ENCODE measurements around the gene NLRP9. TPM values are rescaled to one million over a fixed set of nuclear protein-coding genes. Genes with fewer than 3 reads are reported as not detected.

NLRP9 gene
- total and polyA plus RNA-seq, 8 donors = not detected

DNA sequence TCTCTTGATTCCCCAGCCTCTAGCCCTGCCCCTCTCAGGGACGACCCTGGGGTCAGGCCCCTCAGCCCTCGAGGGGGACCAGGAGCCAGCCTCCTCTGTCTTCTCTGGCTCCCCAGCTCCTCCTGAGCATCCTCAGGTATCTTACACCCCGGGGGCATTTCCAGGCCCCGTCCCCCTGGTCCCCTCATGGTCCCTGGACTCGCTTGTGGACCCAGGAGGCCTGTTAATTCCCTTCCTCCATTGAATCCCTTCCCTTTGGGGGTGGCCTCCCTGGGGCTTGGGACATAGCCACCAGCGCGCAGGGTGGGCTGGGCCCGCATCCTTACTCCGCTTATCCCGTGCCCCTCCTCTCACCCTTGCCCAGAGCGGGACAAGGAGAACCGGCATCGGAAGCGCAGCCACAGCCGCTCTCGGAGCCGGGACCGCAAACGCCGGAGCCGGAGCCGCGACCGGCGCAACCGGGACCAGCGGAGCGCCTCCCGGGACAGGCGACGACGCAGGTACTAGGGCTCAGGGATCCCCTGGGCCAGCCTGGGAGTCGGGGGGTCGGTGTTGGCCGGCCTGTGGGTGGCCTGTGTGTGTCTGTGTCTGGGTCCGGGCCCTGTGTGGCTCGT, 79.2 kb downstream of the NLRP9 start:
- intact Hi-C loops (cut with DNase I; ENCODE audit: low total_unique reads) = no loop called here
- WGBS, 5 donors = 86 to 91% (median 88%) methylated on average over 33 to 37 of the region's 37 CpGs
- Histone ChIP-seq H3K9me3 (no peaks in the 10 kb centered on the region), H3K4me1 (peaks cover 43 to 57% (median 52%) of the 10 kb centered on the region in 4 donors), H3K36me3 (peaks cover 46 to 57% (median 56%) of the 10 kb centered on the region in 4 donors), H3K27me3 (no peaks in the 10 kb centered on the region), H3K4me3 (peak overlapping the region in 2 of 4 donors; percentile 1 to 88), H3K27ac (no peak overlapping the region)
- DNase-seq = no peak
- TF ChIP-seq, protein P1, sequence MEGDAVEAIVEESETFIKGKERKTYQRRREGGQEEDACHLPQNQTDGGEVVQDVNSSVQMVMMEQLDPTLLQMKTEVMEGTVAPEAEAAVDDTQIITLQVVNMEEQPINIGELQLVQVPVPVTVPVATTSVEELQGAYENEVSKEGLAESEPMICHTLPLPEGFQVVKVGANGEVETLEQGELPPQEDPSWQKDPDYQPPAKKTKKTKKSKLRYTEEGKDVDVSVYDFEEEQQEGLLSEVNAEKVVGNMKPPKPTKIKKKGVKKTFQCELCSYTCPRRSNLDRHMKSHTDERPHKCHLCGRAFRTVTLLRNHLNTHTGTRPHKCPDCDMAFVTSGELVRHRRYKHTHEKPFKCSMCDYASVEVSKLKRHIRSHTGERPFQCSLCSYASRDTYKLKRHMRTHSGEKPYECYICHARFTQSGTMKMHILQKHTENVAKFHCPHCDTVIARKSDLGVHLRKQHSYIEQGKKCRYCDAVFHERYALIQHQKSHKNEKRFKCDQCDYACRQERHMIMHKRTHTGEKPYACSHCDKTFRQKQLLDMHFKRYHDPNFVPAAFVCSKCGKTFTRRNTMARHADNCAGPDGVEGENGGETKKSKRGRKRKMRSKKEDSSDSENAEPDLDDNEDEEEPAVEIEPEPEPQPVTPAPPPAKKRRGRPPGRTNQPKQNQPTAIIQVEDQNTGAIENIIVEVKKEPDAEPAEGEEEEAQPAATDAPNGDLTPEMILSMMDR (IDR thresholded peaks at IDR 0.05) = no peak
- TF ChIP-seq POLR2AphosphoS5 (IDR thresholded peaks at IDR 0.05) = no peak
- TF ChIP-seq EP300 (IDR thresholded peaks at IDR 0.05) = no peak
- TF ChIP-seq POLR2A (IDR thresholded peaks at IDR 0.05) = no peak

Small RNA genes lying within 50 kb of the gene (small RNA-seq; reads per million reads assigned to genes)
- gene AC010525.2 = 0 reads per million in 4 donors

Other genes with a start within 250 kb of the NLRP9 start
- 10 to 100 TPM in 2 of 5 donors, 1 to 10 TPM in 2, not detected in 1; 2.2 to 15.1 (median 9.8) TPM for gene SSC5D, start 250.0 kb downstream of the NLRP9 start, total RNA-seq
- under 1 TPM; 0.46 to 0.87 (median 0.80) TPM for gene SSC5D, start 250.0 kb downstream of the NLRP9 start, polyA plus RNA-seq
- gene SBK2, start 201.3 kb downstream of the NLRP9 start, total RNA-seq = not detected
- gene SBK2, start 201.3 kb downstream of the NLRP9 start, polyA plus RNA-seq = not detected
- gene SBK3, start 192.9 kb downstream of the NLRP9 start, total RNA-seq = 1 to 10 TPM in 2 of 5 donors, under 1 TPM in 1, not detected in 2; 0.37 to 6.2 (median 2.0) TPM
- gene SBK3, start 192.9 kb downstream of the NLRP9 start, polyA plus RNA-seq = under 1 TPM in 2 of 3 donors, not detected in 1; 0.20 to 0.56 TPM
- gene ZNF579, start 157.6 kb downstream of the NLRP9 start, total RNA-seq = 10 to 100 TPM in 1 of 5 donors, 1 to 10 TPM in 4; 3.1 to 12.1 (median 5.1) TPM
- 10 to 100 TPM; 10.8 to 13.0 (median 11.0) TPM for gene ZNF579, start 157.6 kb downstream of the NLRP9 start, polyA plus RNA-seq
- 10 to 100 TPM in 1 of 5 donors, 1 to 10 TPM in 3, not detected in 1; 4.0 to 16.8 (median 6.7) TPM for gene FIZ1, start 138.9 kb downstream of the NLRP9 start, total RNA-seq
- gene FIZ1, start 138.9 kb downstream of the NLRP9 start, polyA plus RNA-seq = 10 to 100 TPM in 1 of 3 donors, 1 to 10 TPM in 2; 8.7 to 10.8 (median 9.4) TPM
- 10 to 100 TPM in 3 of 5 donors, 1 to 10 TPM in 2; 2.9 to 54.3 (median 17.4) TPM for gene ZNF524, start 138.1 kb downstream of the NLRP9 start, total RNA-seq
- 10 to 100 TPM; 61.3 to 70.7 (median 68.9) TPM for gene ZNF524, start 138.1 kb downstream of the NLRP9 start, polyA plus RNA-seq
- gene ZNF865, start 132.8 kb downstream of the NLRP9 start, total RNA-seq = 10 to 100 TPM in 3 of 5 donors, 1 to 10 TPM in 2; 1.3 to 60.5 (median 11.6) TPM
- 1 to 10 TPM; 5.3 to 6.3 (median 6.1) TPM for gene ZNF865, start 132.8 kb downstream of the NLRP9 start, polyA plus RNA-seq
- gene ZNF784, start 113.8 kb downstream of the NLRP9 start, total RNA-seq = 10 to 100 TPM in 1 of 5 donors, 1 to 10 TPM in 3, not detected in 1; 1.8 to 15.1 (median 4.6) TPM
- 1 to 10 TPM; 4.2 to 6.0 (median 5.9) TPM for gene ZNF784, start 113.8 kb downstream of the NLRP9 start, polyA plus RNA-seq
- 10 to 100 TPM in 4 of 5 donors, not detected in 1; 10.6 to 55.0 (median 16.6) TPM for gene ZNF580, start 97.4 kb downstream of the NLRP9 start, total RNA-seq
- gene ZNF580, start 97.4 kb downstream of the NLRP9 start, polyA plus RNA-seq = 10 to 100 TPM; 18.6 to 26.9 (median 21.5) TPM
- gene ZNF581, start 94.8 kb downstream of the NLRP9 start, total RNA-seq = 10 to 100 TPM in 1 of 5 donors, 1 to 10 TPM in 4; 2.2 to 14.5 (median 5.3) TPM
- 10 to 100 TPM; 14.9 to 27.8 (median 21.2) TPM for gene ZNF581, start 94.8 kb downstream of the NLRP9 start, polyA plus RNA-seq
- gene CCDC106, start 90.2 kb downstream of the NLRP9 start, total RNA-seq = 10 to 100 TPM in 3 of 5 donors, 1 to 10 TPM in 2; 3.5 to 25.5 (median 13.4) TPM
- 10 to 100 TPM; 12.0 to 19.4 (median 14.1) TPM for gene CCDC106, start 90.2 kb downstream of the NLRP9 start, polyA plus RNA-seq
- 100 to 1,000 TPM in 4 of 5 donors, 10 to 100 TPM in 1; 70.5 to 463 (median 183) TPM for gene U2AF2, start 83.4 kb downstream of the NLRP9 start, total RNA-seq
- 10 to 100 TPM; 53.2 to 91.4 (median 62.2) TPM for gene U2AF2, start 83.4 kb downstream of the NLRP9 start, polyA plus RNA-seq
- gene EPN1, start 63.2 kb downstream of the NLRP9 start, total RNA-seq = 100 to 1,000 TPM in 3 of 5 donors, 10 to 100 TPM in 2; 17.8 to 363 (median 184) TPM
- gene EPN1, start 63.2 kb downstream of the NLRP9 start, polyA plus RNA-seq = 100 to 1,000 TPM in 2 of 3 donors, 10 to 100 TPM in 1; 74.6 to 213 (median 183) TPM
- 1 to 10 TPM in 1 of 5 donors, not detected in 4; 1.7 TPM for gene RFPL4A, start 20.7 kb upstream of the NLRP9 start, total RNA-seq
- gene RFPL4A, start 20.7 kb upstream of the NLRP9 start, polyA plus RNA-seq = not detected
- not detected for gene RFPL4AL1, start 30.7 kb upstream of the NLRP9 start, total RNA-seq
- not detected for gene RFPL4AL1, start 30.7 kb upstream of the NLRP9 start, polyA plus RNA-seq
- gene NLRP11, start 93.6 kb upstream of the NLRP9 start, total RNA-seq = not detected
- gene NLRP11, start 93.6 kb upstream of the NLRP9 start, polyA plus RNA-seq = under 1 TPM in 2 of 3 donors, not detected in 1; 0.03 to 0.12 TPM
- gene NLRP4, start 98.1 kb upstream of the NLRP9 start, total RNA-seq = not detected
- gene NLRP4, start 98.1 kb upstream of the NLRP9 start, polyA plus RNA-seq = under 1 TPM in 1 of 3 donors, not detected in 2; 0.23 TPM
- gene NLRP13, start 193.9 kb upstream of the NLRP9 start, total RNA-seq = not detected
- gene NLRP13, start 193.9 kb upstream of the NLRP9 start, polyA plus RNA-seq = not detected
- not detected for gene NLRP8, start 209.4 kb upstream of the NLRP9 start, total RNA-seq
- not detected for gene NLRP8, start 209.4 kb upstream of the NLRP9 start, polyA plus RNA-seq
- gene NLRP5, start 248.4 kb upstream of the NLRP9 start, total RNA-seq = not detected
- gene NLRP5, start 248.4 kb upstream of the NLRP9 start, polyA plus RNA-seq = not detected

All from stomach (tissue), 9 donors.